LNCaP clone FGC (cell line): ENCODE results near the gene SSH3.

Experiments
- DNase-seq: peaks from one replicate; pipeline ENCODE4 v3.0.0-alpha.2; 2011; ENCODE audit warnings: low read depth
- H3K4me3 ChIP-seq: 2 replicates; pipeline ENCODE4 v1.5.1; 2011; ENCODE audit warnings: mild to moderate bottlenecking, low read depth, low read length, control low read depth
- TF ChIP-seq, protein P1 (sequence below): IDR thresholded peaks from 2 replicates; pipeline ENCODE4 v1.5.1; 2012; ENCODE audit warnings: mild to moderate bottlenecking; ENCODE audit not compliant: control insufficient read depth, insufficient read depth; ENCODE audit errors: extremely low read depth

The SSH3 gene

DNA sequence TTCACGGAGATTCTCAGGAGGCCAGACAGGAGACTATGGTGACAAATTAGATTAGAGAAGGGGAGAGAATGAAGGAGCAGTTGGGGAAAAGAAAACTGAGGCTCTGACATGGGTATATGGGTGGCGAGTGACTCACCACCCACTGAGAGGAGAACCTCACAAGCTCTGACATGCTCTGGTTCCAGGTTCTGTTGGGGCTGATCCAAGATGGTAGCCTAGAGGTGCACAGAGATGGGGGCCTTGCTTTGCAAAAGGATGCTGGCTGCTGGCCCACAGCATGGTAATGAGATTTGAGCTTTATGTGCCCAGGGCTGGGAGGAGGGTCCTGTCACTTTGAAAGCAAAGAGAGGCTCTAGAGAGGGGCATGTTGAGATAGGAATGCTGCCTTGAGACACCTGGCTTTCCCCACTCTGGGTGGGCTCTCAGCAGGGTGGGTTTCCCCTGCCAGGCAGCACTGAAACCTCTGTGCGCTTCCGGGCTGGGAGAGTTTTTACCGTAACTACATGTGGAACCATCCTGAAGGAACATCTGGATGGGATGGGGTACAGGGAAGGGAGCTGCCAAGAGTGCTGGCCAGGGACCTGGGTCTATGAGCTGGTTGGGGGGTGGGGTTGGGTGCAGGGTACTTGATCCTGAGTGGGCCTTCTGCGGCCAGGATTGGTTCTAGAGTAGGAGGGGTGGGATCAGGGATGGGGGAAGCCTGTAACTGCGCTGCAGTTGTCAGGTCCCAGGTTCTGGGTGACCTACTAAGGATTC is 38.3 kb upstream of the SSH3 start:
- H3K4me3 ChIP-seq = no peak overlapping the region
- TF ChIP-seq, protein P1, sequence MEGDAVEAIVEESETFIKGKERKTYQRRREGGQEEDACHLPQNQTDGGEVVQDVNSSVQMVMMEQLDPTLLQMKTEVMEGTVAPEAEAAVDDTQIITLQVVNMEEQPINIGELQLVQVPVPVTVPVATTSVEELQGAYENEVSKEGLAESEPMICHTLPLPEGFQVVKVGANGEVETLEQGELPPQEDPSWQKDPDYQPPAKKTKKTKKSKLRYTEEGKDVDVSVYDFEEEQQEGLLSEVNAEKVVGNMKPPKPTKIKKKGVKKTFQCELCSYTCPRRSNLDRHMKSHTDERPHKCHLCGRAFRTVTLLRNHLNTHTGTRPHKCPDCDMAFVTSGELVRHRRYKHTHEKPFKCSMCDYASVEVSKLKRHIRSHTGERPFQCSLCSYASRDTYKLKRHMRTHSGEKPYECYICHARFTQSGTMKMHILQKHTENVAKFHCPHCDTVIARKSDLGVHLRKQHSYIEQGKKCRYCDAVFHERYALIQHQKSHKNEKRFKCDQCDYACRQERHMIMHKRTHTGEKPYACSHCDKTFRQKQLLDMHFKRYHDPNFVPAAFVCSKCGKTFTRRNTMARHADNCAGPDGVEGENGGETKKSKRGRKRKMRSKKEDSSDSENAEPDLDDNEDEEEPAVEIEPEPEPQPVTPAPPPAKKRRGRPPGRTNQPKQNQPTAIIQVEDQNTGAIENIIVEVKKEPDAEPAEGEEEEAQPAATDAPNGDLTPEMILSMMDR = no peak
- DNase-seq = no peak

- TF ChIP-seq, protein P1 = peak; percentile 85
- H3K4me3 ChIP-seq = peak overlapping the region; percentile 45
- no peak for DNase-seq
Measured at GRCh38 chr11:67265633-67266448, 37.5 kb upstream of the SSH3 start.

DNA sequence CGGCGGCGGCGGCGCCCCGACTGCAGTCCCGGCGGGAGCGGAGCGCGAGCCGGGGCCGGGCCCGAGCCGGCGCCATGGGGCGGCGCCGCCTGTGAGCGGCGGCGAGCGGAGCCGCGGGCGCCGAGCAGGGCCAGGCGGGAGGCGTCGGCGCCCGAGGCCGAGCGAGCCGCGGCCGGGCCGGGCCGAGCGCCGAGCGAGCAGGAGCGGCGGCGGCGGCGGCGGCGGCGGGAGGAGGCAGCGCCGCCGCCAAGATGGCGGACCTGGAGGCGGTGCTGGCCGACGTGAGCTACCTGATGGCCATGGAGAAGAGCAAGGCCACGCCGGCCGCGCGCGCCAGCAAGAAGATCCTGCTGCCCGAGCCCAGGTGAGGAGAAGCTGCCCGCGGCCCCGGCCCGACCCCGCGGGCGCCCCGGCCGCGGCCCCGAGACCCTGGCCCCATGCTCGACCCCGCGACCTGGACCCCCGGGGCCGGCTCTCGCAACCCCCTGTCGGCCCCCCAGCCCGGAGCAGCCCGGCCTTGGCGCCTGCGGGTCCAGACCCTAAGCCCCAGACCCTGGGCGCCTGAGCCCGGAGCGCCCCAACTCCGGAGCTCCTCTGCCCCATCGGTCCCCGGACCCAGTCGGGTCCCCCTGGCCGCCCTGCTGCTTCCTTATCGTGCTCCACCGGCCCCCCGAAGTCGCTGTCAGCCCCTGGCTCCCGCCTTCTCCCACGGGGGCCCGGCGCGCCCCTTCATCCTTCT is 36.7 kb upstream of the SSH3 start, which contains the start of gene GRK2:
GRK2 (plus strand) TSS at position 25 of the 739 bp plus-strand sequence; CDS start at position 252, 227 bp downstream.
- TF ChIP-seq, protein P1 = no peak
- peak within 1 kb of the TSS; percentile 94 for H3K4me3 ChIP-seq
- no peak for DNase-seq

DNA sequence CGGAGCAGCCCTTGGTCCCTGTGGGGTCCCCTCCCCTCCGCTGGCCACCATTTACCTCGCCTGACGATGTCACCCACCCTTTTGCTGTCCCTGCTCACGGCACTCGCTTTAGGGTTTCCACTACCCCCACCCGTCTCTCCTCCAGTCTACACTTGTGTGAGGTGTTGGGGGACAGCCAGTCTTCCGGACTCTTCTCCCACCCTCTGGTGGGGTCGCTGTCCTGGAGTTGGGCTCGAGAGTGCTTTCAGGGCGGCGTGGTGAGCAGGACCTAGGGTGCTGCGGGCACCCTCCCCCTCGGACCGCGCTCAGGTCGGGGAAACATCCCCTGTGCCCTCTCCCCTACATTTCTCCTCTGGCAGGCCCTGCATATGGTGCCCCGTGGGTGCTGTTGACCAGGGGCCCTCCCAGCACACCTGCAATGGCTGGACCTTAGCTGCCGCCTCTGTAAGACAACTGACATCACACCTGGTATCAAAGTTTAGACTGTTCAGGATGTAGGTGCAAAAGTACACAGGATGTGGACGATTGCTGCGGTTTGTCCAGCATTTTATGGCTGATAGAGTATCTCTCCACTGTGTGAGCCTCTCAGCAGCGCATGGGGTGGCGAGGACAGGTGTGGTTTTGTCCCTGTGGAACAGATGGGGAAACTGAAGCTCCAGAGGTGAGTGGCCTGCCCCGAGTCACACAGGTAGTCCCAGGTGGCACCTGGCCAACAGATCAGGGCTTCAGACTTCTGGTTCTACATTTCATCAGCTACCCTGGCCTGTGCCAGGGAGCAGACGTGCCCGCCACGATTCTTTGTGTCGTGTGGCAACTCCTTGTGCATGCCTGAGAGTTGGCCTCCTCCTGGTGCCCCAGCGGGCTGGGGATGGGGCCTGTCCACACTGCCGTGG is 35.9 kb upstream of the SSH3 start:
- TF ChIP-seq, protein P1 = no peak
- peak overlapping the region; percentile 94 for H3K4me3 ChIP-seq
- no peak for DNase-seq

DNA sequence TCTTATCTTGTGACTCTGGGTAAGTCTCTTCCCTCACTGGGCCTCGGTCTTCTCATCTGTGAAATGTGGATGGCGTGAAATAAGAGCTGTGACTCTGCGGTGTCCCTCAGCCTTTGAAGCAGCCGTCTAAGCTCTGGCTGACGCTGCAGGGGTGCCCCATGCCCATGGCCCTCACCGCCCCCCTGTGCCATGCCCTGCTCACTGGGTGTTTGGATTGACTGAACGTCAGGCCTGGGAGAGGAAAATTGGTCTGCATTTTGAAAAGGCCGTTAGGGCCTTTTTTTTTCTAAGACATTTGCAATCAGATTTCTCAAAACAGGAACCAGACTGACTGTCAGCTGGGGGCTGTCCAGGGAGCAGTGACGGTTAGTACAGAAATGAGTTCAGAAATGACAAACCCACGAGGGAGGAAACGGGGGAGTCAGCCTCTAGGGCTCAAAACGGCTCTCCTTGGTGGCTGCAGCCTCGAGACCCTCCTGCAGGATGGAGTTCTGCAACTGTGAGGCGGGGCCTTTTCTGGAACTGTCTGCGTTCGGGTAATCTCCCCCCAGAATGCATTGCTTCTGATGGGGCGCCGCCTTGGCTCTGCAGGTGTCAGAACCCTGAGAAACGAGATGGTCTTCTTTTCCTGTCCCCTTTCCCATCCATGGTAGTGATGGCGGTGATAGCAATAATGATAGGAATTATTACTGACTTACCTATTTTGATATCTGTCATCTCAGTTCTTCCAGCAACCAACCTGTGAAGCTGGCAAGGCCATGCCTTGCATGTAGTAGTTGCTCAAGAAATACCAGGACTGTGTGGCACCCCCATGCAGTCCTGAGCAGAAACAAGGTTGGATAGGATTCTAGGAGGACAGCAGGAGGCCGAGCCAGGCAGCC is 35.0 kb upstream of the SSH3 start:
- DNase-seq = no peak
- H3K4me3 ChIP-seq = peak overlapping the region; percentile 94
- TF ChIP-seq, protein P1 = no peak
